WERI-Rb-1 (cell line): ENCODE data around the gene NIPAL3.

Experiments
- DNase-seq: peaks from one replicate; pipeline ENCODE4 v3.0.0-alpha.2; 2020
- H3K27ac ChIP-seq: fragments of 250-450 bp; sonication (Bioruptor Pico); 2 replicates; pipeline ENCODE4 v1.5.1; 2020; ENCODE audit warnings: mild to moderate bottlenecking, moderate library complexity
- H3K27me3 ChIP-seq: fragments of 250-450 bp; sonication (Bioruptor Pico); 2 replicates; pipeline ENCODE4 v1.5.1; 2021; ENCODE audit warnings: mild to moderate bottlenecking, low read depth, moderate library complexity; ENCODE audit not compliant: insufficient read depth, severe bottlenecking
- H3K36me3 ChIP-seq: fragments of 250-450 bp; sonication (Bioruptor Pico); 2 replicates; pipeline ENCODE4 v1.5.1; 2020; ENCODE audit warnings: mild to moderate bottlenecking, moderate library complexity
- H3K4me3 ChIP-seq: 2 replicates; pipeline ENCODE4 v1.5.1; 2011; ENCODE audit warnings: low read depth, mild to moderate bottlenecking, control low read depth, low read length
- H3K9me3 ChIP-seq: fragments of 250-450 bp; sonication (Bioruptor Pico); 2 replicates; pipeline ENCODE4 v1.5.1; 2021; ENCODE audit warnings: mild to moderate bottlenecking, moderate library complexity; ENCODE audit not compliant: severe bottlenecking
- CTCF ChIP-seq: IDR thresholded peaks from 2 replicates; pipeline ENCODE4 v1.5.1; 2011; ENCODE audit warnings: low read depth, mild to moderate bottlenecking, control low read depth, inconsistent platforms, low read length

The NIPAL3 gene

GRCh38 chr1:24409535-24409934 lies 6.1 kb upstream of the NIPAL3 start:
- H3K36me3 ChIP-seq = no peaks in the 10 kb centered on the region
- peaks cover 3% of the 10 kb centered on the region for H3K9me3 ChIP-seq
- H3K27ac ChIP-seq = no peak overlapping the region
- DNase-seq = no peak
- H3K27me3 ChIP-seq = no peaks in the 10 kb centered on the region
- no peak overlapping the region for H3K4me3 ChIP-seq
- TF ChIP-seq CTCF = no peak

- DNase-seq = no peak
- Histone ChIP-seq H3K27me3 (no peaks in the 10 kb centered on the region), H3K36me3 (no peaks in the 10 kb centered on the region), H3K9me3 (peaks cover 3% of the 10 kb centered on the region), H3K27ac (no peak overlapping the region), H3K4me3 (no peak overlapping the region)
- no peak for TF ChIP-seq CTCF
Observed at GRCh38 chr1:24410750-24411149, 4.9 kb upstream of the NIPAL3 start.

- Histone ChIP-seq H3K9me3 (peaks cover 3% of the 10 kb centered on the region), H3K4me3 (no peak overlapping the region), H3K27me3 (no peaks in the 10 kb centered on the region), H3K36me3 (no peaks in the 10 kb centered on the region), H3K27ac (no peak overlapping the region)
- DNase-seq = no peak
- TF ChIP-seq CTCF = no peak
Observed at GRCh38 chr1:24411963-24412362, 3.6 kb upstream of the NIPAL3 start.

GRCh38 chr1:24412408-24412807 lies 3.2 kb upstream of the NIPAL3 start:
- Histone ChIP-seq H3K27ac (no peak overlapping the region), H3K36me3 (no peaks in the 10 kb centered on the region), H3K9me3 (peaks cover 3% of the 10 kb centered on the region), H3K4me3 (no peak overlapping the region), H3K27me3 (no peaks in the 10 kb centered on the region)
- no peak for TF ChIP-seq CTCF
- DNase-seq = no peak

GRCh38 chr1:24413350-24414163 lies 2.0 kb upstream of the NIPAL3 start, which contains the start of gene STPG1:
Gene STPG1 (minus strand): TSS chr1:24413782. CDS start chr1:24401388, 12,394 bp downstream.
- Histone ChIP-seq H3K9me3 (no peaks in the 10 kb centered on the region), H3K36me3 (no peaks in the 10 kb centered on the region), H3K27ac (peak within 1 kb of the TSS; percentile 76), H3K27me3 (no peaks in the 10 kb centered on the region), H3K4me3 (peak within 1 kb of the TSS; percentile 86)
- DNase-seq = peak; percentile 87
- TF ChIP-seq CTCF = no peak
